HEK293 (cell line): ENCODE data around the gene ST8SIA3.

Source experiments
- CTCF ChIA-PET: fragments of 350-600 bp; formaldehyde crosslinking; extraction: SDS; loops from one replicate; lab custom pipeline; 2021; ENCODE audit warnings: antibody characterized with exemption; lab: Yijun Ruan, JAX
- POLR2A ChIA-PET: fragments of 300-600 bp; formaldehyde crosslinking; extraction: SDS; loops from one replicate; lab custom pipeline; 2020; ENCODE audit warnings: antibody characterized with exemption, inconsistent platforms; lab: Yijun Ruan, JAX
- H3K27ac ChIP-seq: fragments of 200-500 bp; sonication (Bioruptor generic); 2 replicates; pipeline ENCODE4 v1.5.1; 2014; ENCODE audit warnings: low read depth, low read length, control low read depth, inconsistent platforms; ENCODE audit errors: extremely low read depth
- H3K36me3 ChIP-seq, 2 experiments: fragments of 200-500 bp in 1 of 2; sonication (Bioruptor generic) in 1 of 2; 1 replicate in 1 of 2; 2 replicates in 1 of 2; pipeline ENCODE4 v1.5.1; 2014 to 2017; ENCODE audit warnings: inconsistent platforms in 2 of 2, low read length in 2 of 2; ENCODE audit not compliant: control insufficient read depth in 2 of 2, insufficient read depth in 1 of 2
- H3K4me1 ChIP-seq: fragments of 200-500 bp; sonication (Bioruptor generic); 2 replicates; pipeline ENCODE4 v1.5.1; 2014; ENCODE audit warnings: mild to moderate bottlenecking, low read length, inconsistent platforms; ENCODE audit not compliant: control insufficient read depth, insufficient read depth
- H3K4me3 ChIP-seq: 2 replicates; pipeline ENCODE4 v1.5.1; 2011; ENCODE audit warnings: low read depth, mild to moderate bottlenecking, control low read depth, low read length, moderate library complexity
- H3K9me3 ChIP-seq: fragments of 200-500 bp; sonication (Bioruptor generic); 2 replicates; pipeline ENCODE4 v1.5.1; 2014; ENCODE audit warnings: low read depth, low read length, inconsistent platforms; ENCODE audit not compliant: control insufficient read depth, insufficient read depth
- ELK4 ChIP-seq: IDR thresholded peaks from 2 replicates; pipeline ENCODE4 v1.6.1; 2011; ENCODE audit warnings: mild to moderate bottlenecking, low read depth, low read length, borderline replicate concordance
- FEZF1 ChIP-seq: fragments of 450-650 bp; formaldehyde crosslinking; IDR thresholded peaks from 2 replicates; pipeline ENCODE4 v1.5.1; 2016; ENCODE audit warnings: missing biosample characterization, missing genetic modification characterization
- GLIS1 ChIP-seq: fragments of 450-650 bp; formaldehyde crosslinking; IDR thresholded peaks from 2 replicates; pipeline ENCODE4 v1.5.1; 2016; ENCODE audit warnings: missing biosample characterization, missing genetic modification characterization
- MEIS1 ChIP-seq: sonication (generic); formaldehyde crosslinking; IDR thresholded peaks from 2 replicates; pipeline ENCODE4 v1.8.1; 2022; ENCODE audit warnings: missing genetic modification reagents, mild to moderate bottlenecking, borderline replicate concordance
- ZBTB17 ChIP-seq: fragments of 450-650 bp; formaldehyde crosslinking; IDR thresholded peaks from 2 replicates; pipeline ENCODE4 v1.5.1; 2016; ENCODE audit warnings: missing biosample characterization, missing genetic modification characterization
- ZEB2 ChIP-seq: fragments of 450-650 bp; formaldehyde crosslinking; IDR thresholded peaks from 2 replicates; pipeline ENCODE4 v1.5.1; 2016; ENCODE audit warnings: missing biosample characterization, missing genetic modification characterization
- ZNF132 ChIP-seq: fragments of 450-650 bp; formaldehyde crosslinking; IDR thresholded peaks from 2 replicates; pipeline ENCODE4 v1.5.1; 2017; ENCODE audit warnings: missing biosample characterization, missing genetic modification characterization, borderline replicate concordance
- ZNF175 ChIP-seq: fragments of 450-650 bp; formaldehyde crosslinking; IDR thresholded peaks from 2 replicates; pipeline ENCODE4 v1.5.1; 2016; ENCODE audit warnings: missing biosample characterization, missing genetic modification characterization
- ZNF2 ChIP-seq: fragments of 450-650 bp; formaldehyde crosslinking; IDR thresholded peaks from 2 replicates; pipeline ENCODE4 v1.5.1; 2016; ENCODE audit warnings: missing biosample characterization, missing genetic modification characterization
- ZNF214 ChIP-seq: fragments of 450-650 bp; formaldehyde crosslinking; IDR thresholded peaks from 2 replicates; pipeline ENCODE4 v1.5.1; 2017; ENCODE audit warnings: missing biosample characterization, mild to moderate bottlenecking, missing genetic modification characterization, borderline replicate concordance
- ZNF239 ChIP-seq: fragments of 450-650 bp; formaldehyde crosslinking; IDR thresholded peaks from 2 replicates; pipeline ENCODE4 v1.5.1; 2016; ENCODE audit warnings: missing biosample characterization, missing genetic modification characterization
- ZNF274 ChIP-seq, 2 experiments: fragments of 200-500 bp in 1 of 2; fragments of 450-650 bp in 1 of 2; sonication (Bioruptor generic) in 1 of 2; formaldehyde crosslinking in 1 of 2; IDR thresholded peaks; 2 replicates each; pipeline versions ENCODE4 v1.5.1 to v1.6.1; 2014 to 2016; ENCODE audit warnings: borderline replicate concordance in 1 of 2, inconsistent platforms in 1 of 2, low read length in 1 of 2, missing biosample characterization in 1 of 2, missing genetic modification characterization in 1 of 2
- ZNF324 ChIP-seq: fragments of 450-650 bp; formaldehyde crosslinking; IDR thresholded peaks from 2 replicates; pipeline ENCODE4 v1.5.1; 2016; ENCODE audit warnings: missing biosample characterization, missing genetic modification characterization
- ZNF335 ChIP-seq: fragments of 450-650 bp; formaldehyde crosslinking; conservative IDR thresholded peaks from 2 replicates; pipeline ENCODE4 v1.5.1; 2016; ENCODE audit warnings: missing biosample characterization, missing genetic modification characterization
- ZNF354C ChIP-seq: fragments of 450-650 bp; formaldehyde crosslinking; IDR thresholded peaks from 2 replicates; pipeline ENCODE4 v1.5.1; 2016; ENCODE audit warnings: missing biosample characterization, missing genetic modification characterization, low read depth, borderline replicate concordance
- ZNF391 ChIP-seq: fragments of 450-650 bp; formaldehyde crosslinking; IDR thresholded peaks from 2 replicates; pipeline ENCODE4 v1.5.1; 2016; ENCODE audit warnings: low read depth, missing biosample characterization, missing genetic modification characterization, borderline replicate concordance
- ZNF394 ChIP-seq: fragments of 450-650 bp; formaldehyde crosslinking; IDR thresholded peaks from 2 replicates; pipeline ENCODE4 v1.5.1; 2016; ENCODE audit warnings: missing biosample characterization, missing genetic modification characterization, mild to moderate bottlenecking, moderate library complexity, borderline replicate concordance
- ZNF398 ChIP-seq: fragments of 450-650 bp; formaldehyde crosslinking; IDR thresholded peaks from 2 replicates; pipeline ENCODE4 v1.5.1; 2017; ENCODE audit warnings: missing biosample characterization, missing genetic modification characterization
- ZNF404 ChIP-seq: fragments of 450-650 bp; formaldehyde crosslinking; IDR thresholded peaks from 2 replicates; pipeline ENCODE4 v1.5.1; 2017; ENCODE audit warnings: missing biosample characterization, missing genetic modification characterization
- ZNF571 ChIP-seq: fragments of 450-650 bp; formaldehyde crosslinking; IDR thresholded peaks from 2 replicates; pipeline ENCODE4 v1.5.0; 2017; ENCODE audit warnings: missing biosample characterization, missing genetic modification characterization
- ZNF610 ChIP-seq: fragments of 450-650 bp; formaldehyde crosslinking; IDR thresholded peaks from 2 replicates; pipeline ENCODE4 v1.5.1; 2016; ENCODE audit warnings: missing biosample characterization, missing genetic modification characterization, borderline replicate concordance
- ZNF677 ChIP-seq: fragments of 450-650 bp; IDR thresholded peaks from 2 replicates; pipeline ENCODE4 v1.5.0; 2018; ENCODE audit warnings: missing biosample characterization, mild to moderate bottlenecking, missing genetic modification characterization, moderate library complexity
- ZNF747 ChIP-seq: fragments of 450-650 bp; formaldehyde crosslinking; IDR thresholded peaks from 2 replicates; pipeline ENCODE4 v1.5.1; 2016; ENCODE audit warnings: missing biosample characterization, missing genetic modification characterization
- ZSCAN16 ChIP-seq: fragments of 450-650 bp; formaldehyde crosslinking; IDR thresholded peaks from 2 replicates; pipeline ENCODE4 v1.5.1; 2016; ENCODE audit warnings: missing biosample characterization, missing genetic modification characterization

ST8SIA3 gene

GRCh38 chr18:57331718-57332117, 20.6 kb upstream of the ST8SIA3 start:
- Histone ChIP-seq H3K9me3 (no peaks in the 10 kb centered on the region), H3K36me3 (no peaks in the 10 kb centered on the region), H3K4me3 (no peak overlapping the region), H3K4me1 (no peaks in the 10 kb centered on the region), H3K27ac (no peak overlapping the region)
- ChIA-PET CTCF (no interaction called here), POLR2A (no interaction called here)
- no peak for TF ChIP-seq ZNF354C (tag by site-specific recombination)
- no peak for TF ChIP-seq ZNF2 (tag by site-specific recombination)
- TF ChIP-seq ZNF398 (tag by site-specific recombination), result no peak
- no peak for TF ChIP-seq ZNF274 (IDR thresholded peaks at IDR 0.05; ENCODE audit: low read length)
- TF ChIP-seq ZNF274 (tag by site-specific recombination; IDR thresholded peaks at IDR 0.05; ENCODE audit: borderline replicate concordance), result no peak

GRCh38 chr18:57333940-57334339, 18.4 kb upstream of the ST8SIA3 start:
- no peaks in the 10 kb centered on the region for H3K4me1 ChIP-seq
- ChIA-PET POLR2A (no interaction called here), CTCF (interaction anchor here (0.6 kb wide), 1 partner anchor 407 kb away, joined by 3 read pairs; no protein-coding TSS in a partner anchor)
- no peak overlapping the region for H3K27ac ChIP-seq
- H3K36me3 ChIP-seq, result no peaks in the 10 kb centered on the region
- H3K9me3 ChIP-seq, result no peaks in the 10 kb centered on the region
- TF ChIP-seq GLIS1 (tag by site-specific recombination), result peak; percentile 86
- TF ChIP-seq ZNF335 (tag by site-specific recombination), result no peak
- TF ChIP-seq, all 188 proteins: peak for 1
- H3K4me3 ChIP-seq, result no peak overlapping the region

GRCh38 chr18:57334383-57334782, 18.0 kb upstream of the ST8SIA3 start:
- POLR2A ChIA-PET, result no interaction called here
- no peaks in the 10 kb centered on the region for H3K4me1 ChIP-seq
- H3K9me3 ChIP-seq, result no peaks in the 10 kb centered on the region
- H3K4me3 ChIP-seq, result no peak overlapping the region
- CTCF ChIA-PET, result no interaction called here
- no peaks in the 10 kb centered on the region for H3K36me3 ChIP-seq
- no peak overlapping the region for H3K27ac ChIP-seq
- TF ChIP-seq ZNF610 (tag by site-specific recombination), result no peak
- no peak for TF ChIP-seq MEIS1 (CRISPR knock-in tag)
- no peak for TF ChIP-seq ZNF175 (tag by site-specific recombination)

- H3K36me3 ChIP-seq, result no peaks in the 10 kb centered on the region
- ChIA-PET CTCF (no interaction called here), POLR2A (no interaction called here)
- no peak overlapping the region for H3K27ac ChIP-seq
- TF ChIP-seq ZNF677 (tag by site-specific recombination) (no peak), ZEB2 (tag by site-specific recombination) (no peak), ZNF571 (no peak)
- no peaks in the 10 kb centered on the region for H3K4me1 ChIP-seq
- no peaks in the 10 kb centered on the region for H3K9me3 ChIP-seq
- H3K4me3 ChIP-seq, result no peak overlapping the region
These were observed 16.0 kb upstream of the ST8SIA3 start for GRCh38 chr18:57336343-57336742.

GRCh38 chr18:57337890-57338289, 14.5 kb upstream of the ST8SIA3 start:
- ChIA-PET POLR2A (no interaction called here), CTCF (no interaction called here)
- H3K9me3 ChIP-seq, result no peaks in the 10 kb centered on the region
- TF ChIP-seq ZNF394 (tag by site-specific recombination) (no peak), ELK4 (no peak), ZBTB17 (tag by site-specific recombination) (no peak), ZNF239 (tag by site-specific recombination) (no peak), ZNF132 (tag by site-specific recombination) (no peak), ZNF214 (tag by site-specific recombination) (no peak), ZNF391 (tag by site-specific recombination) (no peak), ZSCAN16 (no peak), ZNF404 (tag by site-specific recombination) (no peak), ZNF335 (tag by site-specific recombination) (no peak), ZNF747 (no peak), ZNF324 (no peak), FEZF1 (tag by site-specific recombination) (no peak)

More at GRCh38 chr18:57337890-57338289, 14.5 kb upstream of the ST8SIA3 start:
- Histone ChIP-seq H3K4me3 (no peak overlapping the region), H3K4me1 (no peaks in the 10 kb centered on the region), H3K27ac (no peak overlapping the region), H3K36me3 (no peaks in the 10 kb centered on the region)
